Stromal cell of bone marrow (primary cell): ENCODE results near the gene SCAMP4.

ENCODE experiments used
- DNase-seq: peaks from one replicate; pipeline ENCODE4 v3.0.0-alpha.2; 2012; ENCODE audit warnings: low read depth

The SCAMP4 gene

GRCh38 chr19:1905110-1905862 is at the start of gene SCAMP4, which contains the start of gene ADAT3:
Gene SCAMP4, plus strand, starts transcription at chr19:1905399. Its CDS starts 9,621 bp downstream, at chr19:1915020.
Gene ADAT3, plus strand, starts transcription at chr19:1905399. Its CDS starts 6,649 bp downstream, at chr19:1912048.
- DNase-seq = peak; percentile 97

GRCh38 chr19:1855828-1856255 is 49.4 kb upstream of the SCAMP4 start:
- no peak for DNase-seq

- no peak for DNase-seq
Measured at GRCh38 chr19:1856345-1856697, 48.9 kb upstream of the SCAMP4 start.

- peak; percentile 63 for DNase-seq
Measured at GRCh38 chr19:1856698-1857603, 48.2 kb upstream of the SCAMP4 start.

- no peak for DNase-seq
Measured at GRCh38 chr19:1857648-1858326, 47.4 kb upstream of the SCAMP4 start.

GRCh38 chr19:1858412-1859081 is 46.7 kb upstream of the SCAMP4 start:
- DNase-seq = no peak

- DNase-seq = no peak
Measured at GRCh38 chr19:1859331-1859781, 45.8 kb upstream of the SCAMP4 start.

GRCh38 chr19:1860042-1860775 is 45.0 kb upstream of the SCAMP4 start:
- DNase-seq = peak; percentile 64

- DNase-seq = no peak
Measured at GRCh38 chr19:1860821-1861598, 44.2 kb upstream of the SCAMP4 start.

- no peak for DNase-seq
Measured at GRCh38 chr19:1861599-1862031, 43.6 kb upstream of the SCAMP4 start.

GRCh38 chr19:1862068-1862423 is 43.2 kb upstream of the SCAMP4 start:
- DNase-seq = no peak

GRCh38 chr19:1862424-1863327 is 42.5 kb upstream of the SCAMP4 start:
- DNase-seq = no peak

- no peak for DNase-seq
Measured at GRCh38 chr19:1863328-1863637, 41.9 kb upstream of the SCAMP4 start, which contains the start of gene KLF16. Gene KLF16, minus strand, starts transcription at chr19:1863579. Its CDS starts 82 bp downstream, at chr19:1863497.

- peak; percentile 86 for DNase-seq
Measured at GRCh38 chr19:1863638-1864479, 41.3 kb upstream of the SCAMP4 start.

GRCh38 chr19:1864480-1865171 is 40.6 kb upstream of the SCAMP4 start:
- no peak for DNase-seq

GRCh38 chr19:1865172-1866010 is 39.8 kb upstream of the SCAMP4 start:
- DNase-seq = no peak
